GM12872 (cell line): ENCODE results near the gene CFAP410.

Experiments
- TF ChIP-seq, protein P1 (sequence below): IDR thresholded peaks from 3 replicates; pipeline ENCODE4 v1.5.1; 2011; ENCODE audit warnings: low read depth, mild to moderate bottlenecking, low read length, moderate library complexity; ENCODE audit not compliant: insufficient read depth

CFAP410 gene

DNA sequence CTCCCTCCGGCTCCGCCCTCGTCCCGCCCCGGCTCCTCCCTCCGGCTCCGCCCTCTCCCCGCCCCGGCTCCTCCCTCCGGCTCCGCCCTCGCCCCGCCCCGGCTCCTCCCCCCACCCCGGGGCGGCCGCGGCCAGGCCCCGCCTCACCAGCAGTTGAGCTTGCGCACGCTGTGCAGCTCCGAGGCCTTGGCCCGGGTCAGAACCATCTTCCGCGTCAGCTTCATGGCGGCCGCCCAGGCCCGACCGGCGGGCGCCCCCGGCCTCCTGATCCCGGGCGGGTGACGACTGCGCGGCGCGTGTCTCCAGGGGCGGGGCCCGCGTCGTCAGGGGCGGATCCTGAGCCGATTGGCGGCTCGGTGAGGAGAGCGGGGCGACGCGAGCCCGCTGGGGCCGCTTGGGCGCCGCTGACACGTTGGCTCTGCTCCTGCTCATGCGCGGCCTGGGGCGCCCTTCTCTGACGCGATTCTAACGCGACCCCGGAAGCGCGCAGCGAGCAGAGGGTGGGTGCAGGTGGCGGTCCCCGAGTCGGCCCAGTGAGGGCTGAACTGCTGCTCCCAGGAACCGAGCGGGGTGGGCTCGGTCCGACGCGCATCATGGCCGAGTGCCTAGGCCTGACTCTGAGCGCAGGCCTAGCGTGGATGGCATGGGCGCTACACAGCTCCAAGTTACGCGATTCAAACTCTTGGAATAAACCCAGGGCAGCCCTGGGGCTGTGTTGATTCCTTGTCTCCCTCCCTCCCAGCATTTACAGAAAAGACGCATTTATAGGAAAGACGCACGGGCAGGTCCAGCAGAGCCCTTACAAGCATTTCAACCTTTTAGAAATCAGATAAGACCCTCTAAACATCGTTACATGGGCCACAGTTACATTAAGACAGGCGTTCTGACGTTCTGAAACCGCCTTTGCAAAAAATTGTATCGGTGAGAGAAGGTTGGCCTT, at the start of gene CFAP410:
CFAP410 (minus strand) TSS at position 420 of the 940 bp plus-strand sequence; CDS start at position 224, 196 bp downstream.
- TF ChIP-seq, protein P1, sequence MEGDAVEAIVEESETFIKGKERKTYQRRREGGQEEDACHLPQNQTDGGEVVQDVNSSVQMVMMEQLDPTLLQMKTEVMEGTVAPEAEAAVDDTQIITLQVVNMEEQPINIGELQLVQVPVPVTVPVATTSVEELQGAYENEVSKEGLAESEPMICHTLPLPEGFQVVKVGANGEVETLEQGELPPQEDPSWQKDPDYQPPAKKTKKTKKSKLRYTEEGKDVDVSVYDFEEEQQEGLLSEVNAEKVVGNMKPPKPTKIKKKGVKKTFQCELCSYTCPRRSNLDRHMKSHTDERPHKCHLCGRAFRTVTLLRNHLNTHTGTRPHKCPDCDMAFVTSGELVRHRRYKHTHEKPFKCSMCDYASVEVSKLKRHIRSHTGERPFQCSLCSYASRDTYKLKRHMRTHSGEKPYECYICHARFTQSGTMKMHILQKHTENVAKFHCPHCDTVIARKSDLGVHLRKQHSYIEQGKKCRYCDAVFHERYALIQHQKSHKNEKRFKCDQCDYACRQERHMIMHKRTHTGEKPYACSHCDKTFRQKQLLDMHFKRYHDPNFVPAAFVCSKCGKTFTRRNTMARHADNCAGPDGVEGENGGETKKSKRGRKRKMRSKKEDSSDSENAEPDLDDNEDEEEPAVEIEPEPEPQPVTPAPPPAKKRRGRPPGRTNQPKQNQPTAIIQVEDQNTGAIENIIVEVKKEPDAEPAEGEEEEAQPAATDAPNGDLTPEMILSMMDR = no peak

DNA sequence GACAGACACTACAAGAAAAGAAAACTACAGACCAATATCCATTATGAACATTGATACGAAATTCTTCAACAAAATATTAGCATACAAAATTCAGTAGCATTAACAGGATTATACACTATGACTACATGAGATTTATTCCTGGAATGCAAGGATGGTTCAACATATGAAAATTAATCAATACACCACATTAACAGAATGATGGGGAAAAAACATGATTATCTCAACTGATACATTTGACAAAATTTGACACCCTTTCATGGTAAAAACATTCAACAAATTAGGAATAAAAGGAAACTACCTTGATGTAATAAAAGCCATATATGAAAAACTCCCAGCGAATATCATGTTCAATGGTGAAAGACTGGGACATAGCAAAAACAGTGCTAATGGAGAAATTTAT, 45.8 kb upstream of the CFAP410 start:
- TF ChIP-seq, protein P1 = no peak

DNA sequence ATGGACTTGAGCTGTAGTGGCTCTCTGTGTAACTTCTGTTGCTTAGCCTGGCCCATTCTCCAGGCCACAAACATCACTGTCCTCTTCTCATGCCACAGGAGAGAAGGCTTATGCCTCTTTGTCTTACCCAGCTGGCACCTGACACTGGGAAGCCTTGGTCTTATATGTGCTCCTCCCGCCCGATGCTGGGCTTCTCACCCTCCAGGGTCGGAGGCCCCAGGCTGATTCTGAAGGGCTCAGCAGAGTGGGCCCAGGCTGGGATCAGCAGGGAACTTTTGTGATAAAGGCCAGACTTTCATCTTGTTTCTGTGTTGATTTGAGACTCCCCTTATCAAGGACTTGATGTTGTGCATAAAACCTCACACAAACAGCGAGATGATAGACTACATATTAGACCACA, 44.0 kb upstream of the CFAP410 start:
- TF ChIP-seq, protein P1 = no peak

DNA sequence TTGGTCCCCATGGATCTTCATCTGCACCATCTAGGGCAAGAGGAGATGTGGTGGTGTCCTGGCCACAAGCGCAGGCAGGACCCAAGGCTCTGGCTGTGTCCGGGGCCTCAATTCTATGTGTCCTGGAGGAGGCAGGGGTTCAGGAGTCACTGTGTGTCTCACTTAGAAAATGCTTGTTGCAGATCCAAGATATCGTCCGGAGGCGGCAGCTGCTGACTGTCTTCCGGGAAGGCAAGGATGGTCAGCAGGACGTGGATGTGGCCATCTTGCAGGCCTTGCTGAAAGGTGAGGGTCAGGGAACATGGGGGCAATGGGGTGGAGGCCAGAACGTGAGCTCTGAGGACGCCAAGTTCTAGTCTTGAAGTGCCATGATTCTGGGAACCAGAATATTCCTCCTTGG, 43.3 kb upstream of the CFAP410 start:
- TF ChIP-seq, protein P1 = no peak

DNA sequence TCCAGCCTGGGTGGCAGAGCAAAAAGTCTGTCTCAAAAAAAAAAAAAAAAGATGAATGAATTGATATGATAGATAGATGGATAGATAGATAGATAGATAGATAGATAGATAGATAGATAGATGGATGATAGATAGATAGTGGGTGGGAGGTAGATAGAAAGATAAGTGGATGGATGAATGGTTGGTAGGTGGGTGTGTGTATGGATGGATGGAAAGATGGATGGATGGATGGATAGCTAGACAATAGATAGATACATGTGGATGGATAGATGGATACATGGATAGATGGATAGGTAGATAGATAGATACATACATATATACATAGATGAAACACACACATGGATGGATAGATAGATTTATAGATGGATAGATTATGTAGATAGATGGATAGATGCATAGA, 42.7 kb upstream of the CFAP410 start:
- TF ChIP-seq, protein P1 = no peak

DNA sequence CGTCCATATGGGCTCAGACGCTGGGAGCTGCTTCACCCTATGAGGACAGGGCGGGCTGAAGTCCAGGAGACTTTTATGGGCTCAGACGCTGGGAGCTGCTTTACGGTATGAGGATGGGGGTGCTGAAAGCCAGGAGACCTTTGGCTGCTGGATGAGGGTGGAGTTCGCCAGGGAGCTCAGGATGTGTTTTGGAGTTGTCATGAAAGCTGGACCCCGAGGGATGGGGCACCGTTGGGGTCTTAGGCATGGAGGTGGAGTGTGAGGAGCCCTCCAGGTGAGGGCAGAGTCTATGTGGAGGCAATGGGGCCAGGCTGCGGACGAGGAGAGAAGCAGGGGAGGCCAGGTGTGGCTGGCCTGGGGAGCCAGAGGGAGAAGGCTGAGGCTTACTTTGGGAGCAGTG, 41.7 kb upstream of the CFAP410 start:
- TF ChIP-seq, protein P1 = no peak

DNA sequence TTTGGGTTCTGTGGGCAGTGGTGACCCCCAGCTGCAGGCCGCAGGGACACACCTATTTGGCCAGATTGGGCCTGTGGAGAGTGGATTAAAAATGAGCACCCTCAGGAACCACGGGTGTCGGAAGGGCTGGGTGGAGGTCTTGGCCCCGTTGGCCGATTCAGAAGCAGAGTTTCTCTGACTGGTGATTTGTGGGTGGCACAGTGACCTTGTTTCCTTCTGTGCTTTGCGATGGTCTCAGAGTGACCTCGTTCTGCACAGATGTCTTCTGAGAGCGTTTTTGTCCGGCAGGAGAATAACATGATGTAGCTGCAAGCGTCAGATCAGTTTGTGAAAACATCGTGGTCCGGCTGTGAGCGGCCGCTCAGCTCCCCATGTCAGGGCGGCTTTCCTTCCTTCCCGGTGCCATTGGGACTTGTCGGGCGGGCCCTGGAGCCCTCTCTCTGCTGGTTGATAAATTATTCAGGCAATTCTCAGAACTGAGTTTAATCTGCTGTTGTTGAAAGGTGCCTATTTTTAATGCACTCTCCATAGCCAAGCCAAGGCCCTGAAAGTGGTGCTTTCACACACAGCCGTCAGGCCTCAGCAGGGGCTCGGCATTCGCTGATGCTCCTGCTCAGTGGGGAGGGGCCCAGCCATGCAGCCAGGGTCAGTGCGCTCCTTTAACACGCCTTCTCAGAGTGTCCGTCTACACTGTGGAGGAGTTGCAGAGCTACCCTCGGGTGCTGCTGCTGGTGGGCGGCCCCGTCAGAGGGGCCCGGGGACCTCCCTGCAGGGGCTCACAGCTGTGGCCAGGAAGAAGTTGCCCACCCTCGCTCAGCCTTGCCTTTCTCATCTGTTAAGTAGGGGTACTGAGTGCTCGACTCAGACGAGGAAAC, 41.0 kb upstream of the CFAP410 start:
- TF ChIP-seq, protein P1 = no peak
